Keratinocyte (primary cell): ENCODE measurements around the gene DSG4. TPM values are rescaled to one million over a fixed set of nuclear protein-coding genes. Genes with fewer than 3 reads are reported as not detected.
A peak's percentile ranks its signal among the peaks of the same experiment; 100 is the strongest.

Experiments used
- DNase-seq: peaks from one replicate; pipeline ENCODE4 v3.0.0-alpha.2; 2011; ENCODE audit warnings: low read depth, missing footprints, low spot score
- FAIRE-seq: peaks from 2 replicates; lab custom pipeline; 2011; peaks lifted over from hg19 to GRCh38; lab: Jason Lieb, UNC
- H2AFZ ChIP-seq: 2 replicates; pipeline ENCODE4 v1.6.0; 2012; ENCODE audit warnings: low read length, control low read depth, inconsistent platforms; ENCODE audit not compliant: control insufficient read depth
- H3K27ac ChIP-seq: 2 replicates; pipeline ENCODE4 v1.5.1; 2011; ENCODE audit warnings: low read length; ENCODE audit not compliant: control insufficient read depth, insufficient read depth
- H3K27me3 ChIP-seq: 3 replicates; pipeline ENCODE4 v1.6.0; 2011; ENCODE audit warnings: low read length; ENCODE audit not compliant: control insufficient read depth, insufficient read depth; ENCODE audit errors: extremely low read depth
- H3K36me3 ChIP-seq, 2 experiments: 2 replicates in 1 of 2; 3 replicates in 1 of 2; pipeline ENCODE4 v1.5.1; 2011; ENCODE audit warnings: low read length in 2 of 2, mild to moderate bottlenecking in 1 of 2; ENCODE audit not compliant: control insufficient read depth in 2 of 2, insufficient read depth in 2 of 2; ENCODE audit errors: extremely low read depth in 1 of 2
- H3K4me1 ChIP-seq: 3 replicates; pipeline ENCODE4 v1.5.1; 2011; ENCODE audit warnings: low read length; ENCODE audit not compliant: control insufficient read depth, insufficient read depth; ENCODE audit errors: extremely low read depth
- H3K4me2 ChIP-seq: 3 replicates; pipeline ENCODE4 v1.6.0; 2011; ENCODE audit warnings: low read depth, low read length; ENCODE audit not compliant: control insufficient read depth, insufficient read depth; ENCODE audit errors: extremely low read depth
- H3K4me3 ChIP-seq, 3 experiments: fragments of 200-600 bp in 1 of 3; sonication (generic) in 1 of 3; 2 replicates in 2 of 3; 3 replicates in 1 of 3; pipeline ENCODE4 v1.5.1; 2011 to 2016; ENCODE audit warnings: low read length in 3 of 3, mild to moderate bottlenecking in 3 of 3, control low read depth in 2 of 3, inconsistent platforms in 1 of 3, low read depth in 1 of 3, mixed read lengths in 1 of 3, mixed run types in 1 of 3, moderate library complexity in 1 of 3; ENCODE audit not compliant: control insufficient read depth in 2 of 3, insufficient read depth in 2 of 3; ENCODE audit errors: extremely low read depth in 1 of 3
- H3K79me2 ChIP-seq: 2 replicates; pipeline ENCODE4 v1.6.0; 2012; ENCODE audit warnings: low read length; ENCODE audit not compliant: control insufficient read depth, insufficient read depth
- H3K9ac ChIP-seq: 3 replicates; pipeline ENCODE4 v1.6.0; 2011; ENCODE audit warnings: low read length; ENCODE audit not compliant: control insufficient read depth, insufficient read depth; ENCODE audit errors: extremely low read depth
- H3K9me1 ChIP-seq: 3 replicates; pipeline ENCODE4 v1.6.0; 2011; ENCODE audit warnings: low read length; ENCODE audit not compliant: control insufficient read depth, insufficient read depth; ENCODE audit errors: extremely low read depth
- H3K9me3 ChIP-seq: 2 replicates; pipeline ENCODE4 v1.5.1; 2012; ENCODE audit warnings: low read depth, low read length; ENCODE audit not compliant: control insufficient read depth
- H4K20me1 ChIP-seq: 3 replicates; pipeline ENCODE4 v1.6.0; 2011; ENCODE audit warnings: low read length; ENCODE audit not compliant: control insufficient read depth, insufficient read depth; ENCODE audit errors: extremely low read depth
- CTCF ChIP-seq, 3 experiments: IDR thresholded peaks in 1 of 3; conservative IDR thresholded peaks in 1 of 3; optimal IDR thresholded peaks in 1 of 3; 2 replicates in 2 of 3; 3 replicates in 1 of 3; pipeline versions ENCODE3 to v1.5.1; 2011; ENCODE audit warnings: low read length in 3 of 3, mild to moderate bottlenecking in 3 of 3, moderate library complexity in 2 of 3, control low read depth in 1 of 3, inconsistent platforms in 1 of 3; ENCODE audit not compliant: insufficient read depth in 2 of 3; ENCODE audit errors: extremely low read depth in 1 of 3
- EZH2 ChIP-seq: IDR thresholded peaks from one replicate; pipeline ENCODE4 v1.6.1; 2012; ENCODE audit warnings: inconsistent platforms, mild to moderate bottlenecking, low read length, moderate library complexity
- dilution Hi-C: fragments of 300-500 bp; cut with MboI; formaldehyde crosslinking; loops from one replicate; pipeline ENCODE4 v1.7.0; 2020; ENCODE audit warnings: low sequenced_read_pairs; ENCODE audit not compliant: extremely low pct_ligation_motif_present
- polyA plus RNA-seq, 5 experiments: library from polyadenylated mRNA; depleted of rRNA in 3 of 5; stranded (reverse) in 3 of 5; stranded (forward) in 1 of 5; unstranded in 1 of 5; fragments of >200 nt; gene quantifications; 1 replicate in 1 of 5; 2 replicates in 3 of 5; 3 replicates in 1 of 5; pipeline versions ENCODE4 v1.2.1 to v1.2.3, GENCODE V29; 2011 to 2012; ENCODE audit warnings: missing spikeins in 2 of 5, low read depth in 1 of 5, low replicate concordance in 1 of 5

DSG4 gene
- polyA plus RNA-seq, 1 donor (not counting 4 experiments of a cell fraction or from before 2014, with no cell fraction given): 0.18 TPM

DNA sequence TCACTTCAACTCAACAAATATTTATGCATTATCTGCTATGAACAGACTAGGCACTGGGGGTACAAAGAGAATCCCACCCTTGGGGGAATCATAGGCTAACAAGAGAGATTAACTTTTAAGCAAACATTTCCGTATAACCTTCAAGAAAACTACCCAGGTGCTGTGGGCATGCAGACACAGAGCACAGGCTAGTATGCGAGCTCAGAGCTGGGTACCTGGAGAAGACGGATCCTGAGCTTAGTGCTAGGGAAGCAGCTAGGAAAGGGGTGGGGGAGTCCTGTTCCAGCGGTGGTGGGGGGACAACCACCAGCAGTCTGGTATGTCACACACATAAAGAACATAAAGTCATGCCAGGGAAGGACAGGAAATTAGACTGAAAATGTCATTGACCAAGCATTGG, 53.5 kb downstream of the DSG4 start:
- peak overlapping the region; percentile 79 for H3K27ac ChIP-seq
- FAIRE-seq (no peak), DNase-seq (no peak)
- H2AFZ ChIP-seq: peak overlapping the region; percentile 90
- H3K36me3 ChIP-seq: no peaks in the 10 kb centered on the region
- H3K9ac ChIP-seq: peak overlapping the region; percentile 13
- H3K4me3 ChIP-seq: no peak overlapping the region
- peaks cover 52% of the 10 kb centered on the region for H3K4me1 ChIP-seq
- no peaks in the 10 kb centered on the region for H3K79me2 ChIP-seq
- H3K9me3 ChIP-seq: no peaks in the 10 kb centered on the region
- H3K4me2 ChIP-seq: peak overlapping the region; percentile 73
- dilution Hi-C loops: no loop called here
- no peaks in the 10 kb centered on the region for H3K9me1 ChIP-seq
- no peaks in the 10 kb centered on the region for H4K20me1 ChIP-seq
- H3K27me3 ChIP-seq: no peaks in the 10 kb centered on the region
- TF ChIP-seq EZH2: no peak

DNA sequence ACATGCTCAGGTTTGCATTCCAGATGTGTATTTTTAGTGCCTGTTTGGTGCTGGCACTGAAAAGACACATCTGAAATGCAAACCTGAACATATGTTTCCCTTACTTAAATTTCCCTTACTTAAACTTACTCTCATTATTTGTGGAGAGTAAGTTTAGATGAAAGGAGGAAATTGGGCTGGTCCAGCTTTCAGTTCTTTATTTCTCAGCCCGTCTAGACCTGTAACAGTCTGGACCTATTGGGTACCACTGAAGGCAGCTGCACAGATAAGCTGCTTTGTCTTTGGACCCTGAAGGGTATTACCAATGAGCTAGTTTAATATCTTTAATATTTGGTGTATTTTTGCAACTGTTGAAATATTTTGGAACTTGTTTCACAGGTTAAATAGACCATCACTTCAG, 54.0 kb downstream of the DSG4 start:
- no peaks in the 10 kb centered on the region for H3K36me3 ChIP-seq
- H3K9ac ChIP-seq: no peak overlapping the region
- peak overlapping the region; percentile 79 for H3K27ac ChIP-seq
- H3K4me3 ChIP-seq: no peak overlapping the region
- FAIRE-seq (peak; percentile 9), DNase-seq (no peak)
- peaks cover 49% of the 10 kb centered on the region for H3K4me1 ChIP-seq
- H2AFZ ChIP-seq: peak overlapping the region; percentile 90
- no peaks in the 10 kb centered on the region for H4K20me1 ChIP-seq
- H3K9me3 ChIP-seq: no peaks in the 10 kb centered on the region
- H3K27me3 ChIP-seq: no peaks in the 10 kb centered on the region
- dilution Hi-C loops: no loop called here
- no peaks in the 10 kb centered on the region for H3K79me2 ChIP-seq
- TF ChIP-seq CTCF (optimal IDR thresholded peaks at IDR 0.05 in 1 of 3, IDR thresholded peaks at IDR 0.05 in 1 of 3, conservative IDR thresholded peaks at IDR 0.05 in 1 of 3; ENCODE audit: extremely low read depth in 1 of 3, insufficient read depth in 2 of 3, low read length in 3 of 3): no peak
- no peak for TF ChIP-seq EZH2
- no peaks in the 10 kb centered on the region for H3K9me1 ChIP-seq
- no peak overlapping the region for H3K4me2 ChIP-seq

DNA sequence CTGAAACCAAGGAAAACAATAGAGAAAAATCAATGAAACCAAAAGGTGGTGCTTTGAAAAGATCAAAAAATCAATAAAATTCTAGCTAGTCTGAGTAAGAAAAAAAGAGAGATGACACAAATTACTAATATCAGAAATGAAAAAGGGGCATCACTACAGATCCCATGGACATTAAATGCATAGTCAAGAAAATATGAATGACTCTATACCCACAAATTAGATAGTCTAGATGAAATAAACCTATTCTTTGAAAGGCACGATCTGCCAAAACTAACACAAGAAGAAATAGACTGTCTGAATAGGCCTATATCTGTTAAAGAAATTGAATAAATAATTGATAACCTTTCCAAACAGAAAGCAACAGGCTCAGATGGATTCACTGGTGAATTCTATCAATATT, 55.7 kb downstream of the DSG4 start:
- H3K79me2 ChIP-seq: no peaks in the 10 kb centered on the region
- DNase-seq (no peak), FAIRE-seq (no peak)
- no peaks in the 10 kb centered on the region for H3K36me3 ChIP-seq
- H3K9ac ChIP-seq: no peak overlapping the region
- H3K27ac ChIP-seq: no peak overlapping the region
- H3K4me3 ChIP-seq: no peak overlapping the region
- peaks cover 31% of the 10 kb centered on the region for H3K4me1 ChIP-seq
- H2AFZ ChIP-seq: no peak overlapping the region
- no peaks in the 10 kb centered on the region for H3K9me3 ChIP-seq
- dilution Hi-C loops: no loop called here
- no peaks in the 10 kb centered on the region for H4K20me1 ChIP-seq
- H3K4me2 ChIP-seq: no peak overlapping the region
- TF ChIP-seq CTCF (optimal IDR thresholded peaks at IDR 0.05 in 1 of 3, IDR thresholded peaks at IDR 0.05 in 1 of 3, conservative IDR thresholded peaks at IDR 0.05 in 1 of 3; ENCODE audit: extremely low read depth in 1 of 3, insufficient read depth in 2 of 3, low read length in 3 of 3): no peak
- TF ChIP-seq EZH2: no peak
- no peaks in the 10 kb centered on the region for H3K9me1 ChIP-seq
- no peaks in the 10 kb centered on the region for H3K27me3 ChIP-seq
